Articular chondrocyte of knee joint (primary cell): ENCODE results near the gene TSHR. TPM values are rescaled to one million over a fixed set of nuclear protein-coding genes. Genes with fewer than 3 reads are reported as not detected.

Source experiments
- total RNA-seq: library from RNA; depleted of rRNA; stranded (reverse); fragments of >200 nt; gene quantifications from 2 replicates; pipeline ENCODE4 v1.2.3, GENCODE V29; 2012

TSHR gene
- total RNA-seq, result under 0.01 and 0.13 TPM in 2 replicates

GRCh38 chr14:80955416-80955941 is at the start of gene TSHR:
TSS of gene TSHR (plus strand) at chr14:80955621. CDS start at chr14:80955681, 60 bp downstream.

GRCh38 chr14:80941241-80942185 is 13.9 kb upstream of the TSHR start, which contains the start of gene CEP128:
TSS of gene CEP128 (minus strand) at chr14:80941738.

Other genes with a start within 250 kb of the TSHR start
- gene CEP128, start 13.9 kb upstream of the TSHR start, total RNA-seq, result 6.4 and 9.3 TPM in 2 replicates